Endodermal cell (in vitro differentiated cells): ENCODE results near the gene CSF1. TPM values are rescaled to one million over a fixed set of nuclear protein-coding genes. Genes with fewer than 3 reads are reported as not detected.

ENCODE experiments used
- DNase-seq: peaks from one replicate; pipeline ENCODE4 v3.0.0-alpha.2; 2017
- H3K27ac ChIP-seq: 2 replicates; pipeline ENCODE4 v1.5.1; 2013; ENCODE audit warnings: mild to moderate bottlenecking, low read depth, low read length, moderate library complexity
- H3K27me3 ChIP-seq: 2 replicates; pipeline ENCODE4 v1.6.1; 2013; ENCODE audit warnings: mild to moderate bottlenecking, low read length, moderate library complexity; ENCODE audit not compliant: insufficient read depth, control insufficient read depth, poor library complexity, severe bottlenecking
- H3K36me3 ChIP-seq: 2 replicates; pipeline ENCODE4 v1.7.0; 2013; ENCODE audit warnings: mild to moderate bottlenecking, low read length, moderate library complexity; ENCODE audit not compliant: control insufficient read depth, insufficient read depth
- H3K4me1 ChIP-seq: one replicate; pipeline ENCODE4 v1.7.0; 2013; ENCODE audit warnings: low read length; ENCODE audit not compliant: control insufficient read depth, insufficient read depth
- H3K4me3 ChIP-seq: 2 replicates; pipeline ENCODE4 v1.5.1; 2013; ENCODE audit warnings: mild to moderate bottlenecking, low read length, moderate library complexity
- H3K9ac ChIP-seq: 2 replicates; pipeline ENCODE4 v1.6.1; 2013; ENCODE audit warnings: mild to moderate bottlenecking, low read length, moderate library complexity; ENCODE audit not compliant: poor library complexity, severe bottlenecking; ENCODE audit errors: extremely low read depth
- H3K9me3 ChIP-seq: 2 replicates; pipeline ENCODE4 v1.6.1; 2013; ENCODE audit warnings: mild to moderate bottlenecking, low read length, moderate library complexity; ENCODE audit not compliant: control insufficient read depth
- H3K27ac Mint-ChIP-seq: 2 replicates; pipeline ENCODE4 v1.8.0; 2020; ENCODE audit warnings: mixed read lengths
- H3K27me3 Mint-ChIP-seq: 2 replicates; pipeline ENCODE4 v1.8.0; 2021; ENCODE audit warnings: mild to moderate bottlenecking, mixed read lengths; ENCODE audit not compliant: insufficient read depth
- H3K36me3 Mint-ChIP-seq: 2 replicates; pipeline ENCODE4 v1.8.0; 2020; ENCODE audit warnings: low read depth, mixed read lengths
- H3K4me1 Mint-ChIP-seq: 2 replicates; pipeline ENCODE4 v1.8.0; 2020; ENCODE audit warnings: mixed read lengths
- H3K4me3 Mint-ChIP-seq: 2 replicates; pipeline ENCODE4 v1.8.0; 2020; ENCODE audit warnings: mild to moderate bottlenecking, moderate library complexity, mixed read lengths
- H3K9me3 Mint-ChIP-seq: 2 replicates; pipeline ENCODE4 v1.8.0; 2020; ENCODE audit warnings: mild to moderate bottlenecking, mixed read lengths
- WGBS, 2 experiments: methylation state at CpG; one replicate each; pipeline versions ENCODE4 v1.1.5 to v1.1.7; 2013; ENCODE audit warnings: missing lambda C conversion rate in 2 of 2, mixed read lengths in 1 of 2; ENCODE audit not compliant: insufficient coverage in 1 of 2, insufficient read length in 1 of 2; 5-methylcytosine and 5-hydroxymethylcytosine counted together
- total RNA-seq, 2 donors: library from RNA; stranded (reverse); fragmentation: NEBNext Ultra II Directional in 1 of 2; extraction: Animal tissue kit (Norgen Biotek cat#: 25700) in 1 of 2; gene quantifications; 2 replicates in 1 of 2; 3 replicates in 1 of 2; pipeline ENCODE4 v1.2.1, GENCODE V29; 2021
- TF ChIP-seq, protein P1 (sequence below): fragments of 200-600 bp; sonication (generic); conservative IDR thresholded peaks from 2 replicates; pipeline ENCODE4 v1.5.0; 2021; ENCODE audit warnings: antibody characterized with exemption, mild to moderate bottlenecking

CSF1 gene
- total RNA-seq, 2 donors from 2014 or later: 1.0 to 2.1 TPM

DNA sequence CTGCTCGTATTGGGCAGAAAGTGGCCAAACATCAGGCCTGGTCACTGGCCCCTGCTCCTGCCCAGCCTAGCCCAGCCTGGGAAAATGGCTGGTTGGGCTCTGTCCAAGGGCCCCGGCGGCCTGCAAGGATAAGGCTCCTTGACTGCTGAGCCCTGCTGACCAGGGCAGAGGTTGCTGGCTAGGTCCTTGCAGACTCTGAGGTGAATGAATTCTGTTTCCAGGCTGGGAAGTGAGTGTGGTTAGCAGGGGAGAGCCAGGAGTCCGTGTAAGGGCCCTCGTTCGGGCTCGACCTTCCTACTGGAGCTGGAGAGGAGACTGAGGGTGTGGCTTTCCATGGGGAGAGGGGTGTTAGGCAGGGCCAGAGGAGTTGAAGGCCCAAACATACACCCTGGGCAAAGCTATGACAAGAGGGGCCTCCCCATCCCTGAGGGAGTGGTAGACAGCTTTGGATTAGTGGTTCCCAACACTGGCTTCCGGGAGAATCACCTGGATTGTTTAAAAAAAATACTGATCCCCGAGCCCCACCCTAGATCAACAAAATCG lies 20.6 kb downstream of the CSF1 start:
- peak overlapping the region; percentile 93 for H3K27ac Mint-ChIP-seq
- H3K4me3 ChIP-seq: no peak overlapping the region
- H3K27me3 ChIP-seq: no peaks in the 10 kb centered on the region
- H3K4me1 Mint-ChIP-seq: peaks cover 38% of the 10 kb centered on the region
- H3K4me3 Mint-ChIP-seq: no peak overlapping the region
- peak overlapping the region; percentile 54 for H3K27ac ChIP-seq
- H3K4me1 ChIP-seq: peaks cover 11% of the 10 kb centered on the region
- 49 to 79% methylated on average over 3 to 10 of the region's 10 CpGs for WGBS, 2 experiments
- TF ChIP-seq, protein P1, sequence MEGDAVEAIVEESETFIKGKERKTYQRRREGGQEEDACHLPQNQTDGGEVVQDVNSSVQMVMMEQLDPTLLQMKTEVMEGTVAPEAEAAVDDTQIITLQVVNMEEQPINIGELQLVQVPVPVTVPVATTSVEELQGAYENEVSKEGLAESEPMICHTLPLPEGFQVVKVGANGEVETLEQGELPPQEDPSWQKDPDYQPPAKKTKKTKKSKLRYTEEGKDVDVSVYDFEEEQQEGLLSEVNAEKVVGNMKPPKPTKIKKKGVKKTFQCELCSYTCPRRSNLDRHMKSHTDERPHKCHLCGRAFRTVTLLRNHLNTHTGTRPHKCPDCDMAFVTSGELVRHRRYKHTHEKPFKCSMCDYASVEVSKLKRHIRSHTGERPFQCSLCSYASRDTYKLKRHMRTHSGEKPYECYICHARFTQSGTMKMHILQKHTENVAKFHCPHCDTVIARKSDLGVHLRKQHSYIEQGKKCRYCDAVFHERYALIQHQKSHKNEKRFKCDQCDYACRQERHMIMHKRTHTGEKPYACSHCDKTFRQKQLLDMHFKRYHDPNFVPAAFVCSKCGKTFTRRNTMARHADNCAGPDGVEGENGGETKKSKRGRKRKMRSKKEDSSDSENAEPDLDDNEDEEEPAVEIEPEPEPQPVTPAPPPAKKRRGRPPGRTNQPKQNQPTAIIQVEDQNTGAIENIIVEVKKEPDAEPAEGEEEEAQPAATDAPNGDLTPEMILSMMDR: peak; percentile 31
- H3K9me3 ChIP-seq: no peaks in the 10 kb centered on the region
- H3K27me3 Mint-ChIP-seq: peaks cover 8% of the 10 kb centered on the region
- no peaks in the 10 kb centered on the region for H3K36me3 Mint-ChIP-seq
- H3K9me3 Mint-ChIP-seq: no peaks in the 10 kb centered on the region
- H3K9ac ChIP-seq: no peak overlapping the region
- H3K36me3 ChIP-seq: no peaks in the 10 kb centered on the region
- DNase-seq: peak; percentile 97

GRCh38 chr1:109931911-109932636 lies 21.4 kb downstream of the CSF1 start:
- Histone ChIP-seq H3K9me3 (peaks cover 8% of the 10 kb centered on the region), H3K4me3 (no peak overlapping the region), H3K4me1 (peaks cover 11% of the 10 kb centered on the region), H3K27ac (no peak overlapping the region), H3K9ac (no peak overlapping the region), H3K36me3 (no peaks in the 10 kb centered on the region), H3K27me3 (no peaks in the 10 kb centered on the region)
- Mint-ChIP-seq H3K9me3 (peaks cover 7% of the 10 kb centered on the region), H3K4me3 (no peak overlapping the region), H3K36me3 (peaks cover 1% of the 10 kb centered on the region), H3K4me1 (peaks cover 38% of the 10 kb centered on the region), H3K27ac (no peak overlapping the region), H3K27me3 (peaks cover 8% of the 10 kb centered on the region)
- TF ChIP-seq, protein P1: no peak
- DNase-seq: peak; percentile 26
- WGBS, 2 experiments: 91 to 92% methylated on average over 3 of the region's 3 CpGs

GRCh38 chr1:109932679-109933078 lies 22.0 kb downstream of the CSF1 start:
- Mint-ChIP-seq H3K27me3 (peaks cover 9% of the 10 kb centered on the region), H3K9me3 (peaks cover 12% of the 10 kb centered on the region), H3K27ac (no peak overlapping the region), H3K4me3 (no peak overlapping the region), H3K36me3 (peaks cover 3% of the 10 kb centered on the region), H3K4me1 (peaks cover 38% of the 10 kb centered on the region)
- Histone ChIP-seq H3K4me1 (peaks cover 11% of the 10 kb centered on the region), H3K4me3 (no peak overlapping the region), H3K36me3 (no peaks in the 10 kb centered on the region), H3K9ac (no peak overlapping the region), H3K9me3 (peaks cover 14% of the 10 kb centered on the region), H3K27ac (no peak overlapping the region), H3K27me3 (no peaks in the 10 kb centered on the region)
- WGBS, 2 experiments: 90 to 100% methylated on average over 4 to 5 of the region's 5 CpGs
- DNase-seq: peak; percentile 26
- TF ChIP-seq, protein P1: no peak
